Measurements from ENCODE around the gene ANKS1B.

Gene ANKS1B

GRCh38 chr12:99824900-99825542 is 159.7 kb downstream of the ANKS1B start:
- no peak overlapping the region for H2AFZ ChIP-seq (ENCODE audit: low read depth)
- H3K4me2 ChIP-seq = no peak overlapping the region
- no peaks in the 10 kb centered on the region for H3K4me1 ChIP-seq (ENCODE audit: low read depth, poor library complexity, severe bottlenecking)
- no peak overlapping the region for H3K9ac ChIP-seq
- no peaks in the 10 kb centered on the region for H3K36me3 ChIP-seq (ENCODE audit: insufficient read depth)
- H3K4me3 ChIP-seq (IDR thresholded peaks at IDR 0.05; ENCODE audit: insufficient read depth, low read depth, low read length) = no peak overlapping the region
- no peak for TF ChIP-seq CTCF (conservative IDR thresholded peaks at IDR 0.05; ENCODE audit: low read depth, low read length)
- H3K27ac ChIP-seq = no peak overlapping the region
- no peaks in the 10 kb centered on the region for H3K27me3 ChIP-seq (ENCODE audit: insufficient read depth, low read depth)
- H4K20me1 ChIP-seq (ENCODE audit: insufficient read depth) = no peaks in the 10 kb centered on the region
- H3K79me2 ChIP-seq (ENCODE audit: insufficient read depth, low read depth) = no peaks in the 10 kb centered on the region

- Histone ChIP-seq H3K9ac (no peak overlapping the region), H3K27ac (no peak overlapping the region), H3K4me1 (ENCODE audit: low read depth, poor library complexity, severe bottlenecking) (no peaks in the 10 kb centered on the region), H3K27me3 (ENCODE audit: insufficient read depth, low read depth) (no peaks in the 10 kb centered on the region), H2AFZ (ENCODE audit: low read depth) (no peak overlapping the region), H3K79me2 (ENCODE audit: insufficient read depth, low read depth) (no peaks in the 10 kb centered on the region), H4K20me1 (ENCODE audit: insufficient read depth) (no peaks in the 10 kb centered on the region), H3K36me3 (ENCODE audit: insufficient read depth) (no peaks in the 10 kb centered on the region), H3K4me2 (no peak overlapping the region), H3K4me3 (IDR thresholded peaks at IDR 0.05; ENCODE audit: insufficient read depth, low read depth, low read length) (no peak overlapping the region)
- TF ChIP-seq CTCF (conservative IDR thresholded peaks at IDR 0.05; ENCODE audit: low read depth, low read length) = no peak
Measured at GRCh38 chr12:99822273-99822672, 162.5 kb downstream of the ANKS1B start.

- no peaks in the 10 kb centered on the region for H3K27me3 ChIP-seq (ENCODE audit: insufficient read depth, low read depth)
- no peak; the same call in 1 of the 2 replicates for TF ChIP-seq CTCF (conservative IDR thresholded peaks at IDR 0.05; ENCODE audit: low read depth, low read length)
- H3K4me3 ChIP-seq (IDR thresholded peaks at IDR 0.05; ENCODE audit: insufficient read depth, low read depth, low read length) = no peak overlapping the region
- no peak overlapping the region for H3K4me2 ChIP-seq
- H3K4me1 ChIP-seq (ENCODE audit: low read depth, poor library complexity, severe bottlenecking) = no peaks in the 10 kb centered on the region
- H3K9ac ChIP-seq = no peak overlapping the region
- H3K36me3 ChIP-seq (ENCODE audit: insufficient read depth) = no peaks in the 10 kb centered on the region
- no peak overlapping the region for H3K27ac ChIP-seq
- no peaks in the 10 kb centered on the region for H4K20me1 ChIP-seq (ENCODE audit: insufficient read depth)
- H2AFZ ChIP-seq (ENCODE audit: low read depth) = no peak overlapping the region
- H3K79me2 ChIP-seq (ENCODE audit: insufficient read depth, low read depth) = no peaks in the 10 kb centered on the region
Measured at GRCh38 chr12:99810718-99811593, 173.8 kb downstream of the ANKS1B start.

GRCh38 chr12:99809909-99810308 is 174.8 kb downstream of the ANKS1B start:
- no peaks in the 10 kb centered on the region for H3K27me3 ChIP-seq (ENCODE audit: insufficient read depth, low read depth)
- no peak overlapping the region for H3K27ac ChIP-seq
- H4K20me1 ChIP-seq (ENCODE audit: insufficient read depth) = no peaks in the 10 kb centered on the region
- no peak overlapping the region for H3K4me3 ChIP-seq (IDR thresholded peaks at IDR 0.05; ENCODE audit: insufficient read depth, low read depth, low read length)
- H3K4me2 ChIP-seq = no peak overlapping the region
- no peak overlapping the region for H3K9ac ChIP-seq
- no peaks in the 10 kb centered on the region for H3K4me1 ChIP-seq (ENCODE audit: low read depth, poor library complexity, severe bottlenecking)
- no peaks in the 10 kb centered on the region for H3K36me3 ChIP-seq (ENCODE audit: insufficient read depth)
- no peaks in the 10 kb centered on the region for H3K79me2 ChIP-seq (ENCODE audit: insufficient read depth, low read depth)
- TF ChIP-seq CTCF (conservative IDR thresholded peaks at IDR 0.05; ENCODE audit: low read depth, low read length) = no peak
- no peak overlapping the region for H2AFZ ChIP-seq (ENCODE audit: low read depth)
